Chondrocyte (in vitro differentiated cells): ENCODE results near the gene SNRNP27. TPM values are rescaled to one million over a fixed set of nuclear protein-coding genes. Genes with fewer than 3 reads are reported as not detected.
"Not testable (repeated sequence)": the region's sequence is repeated elsewhere in the genome, so short reads cannot be mapped to it uniquely, and the experiment has no call there.

ENCODE experiments used
- DNase-seq: peaks from one replicate; pipeline ENCODE4 v3.0.0; 2021; ENCODE audit warnings: mixed read lengths, low spot score
- H3K27ac Mint-ChIP-seq: one replicate; pipeline ENCODE4 v1.8.0; 2021; ENCODE audit warnings: mild to moderate bottlenecking, moderate library complexity, mixed read lengths; ENCODE audit not compliant: unreplicated experiment
- H3K27me3 Mint-ChIP-seq: 2 replicates; pipeline ENCODE4 v1.8.0; 2021; ENCODE audit warnings: low read depth, mixed read lengths
- H3K36me3 Mint-ChIP-seq: 2 replicates; pipeline ENCODE4 v1.8.0; 2021; ENCODE audit warnings: low read depth, mixed read lengths
- H3K4me1 Mint-ChIP-seq: 2 replicates; pipeline ENCODE4 v1.8.0; 2021; ENCODE audit warnings: low read depth, mild to moderate bottlenecking, mixed read lengths
- H3K4me3 Mint-ChIP-seq: one replicate; pipeline ENCODE4 v1.8.0; 2021; ENCODE audit warnings: mild to moderate bottlenecking, moderate library complexity, mixed read lengths; ENCODE audit not compliant: unreplicated experiment
- H3K9me3 Mint-ChIP-seq: 2 replicates; pipeline ENCODE4 v1.8.0; 2021; ENCODE audit warnings: low read depth, mixed read lengths
- total RNA-seq: library from RNA; stranded (reverse); gene quantifications from 3 replicates; pipeline ENCODE4 v1.2.1, GENCODE V29; 2021
- TF ChIP-seq, protein P1 (sequence below): fragments of 200-600 bp; sonication (generic); IDR thresholded peaks from 2 replicates; pipeline ENCODE4 v1.5.0; 2021; ENCODE audit warnings: antibody characterized with exemption, mild to moderate bottlenecking, moderate library complexity

The SNRNP27 gene
- total RNA-seq, 1 donor from 2014 or later: 48.6 TPM

DNA sequence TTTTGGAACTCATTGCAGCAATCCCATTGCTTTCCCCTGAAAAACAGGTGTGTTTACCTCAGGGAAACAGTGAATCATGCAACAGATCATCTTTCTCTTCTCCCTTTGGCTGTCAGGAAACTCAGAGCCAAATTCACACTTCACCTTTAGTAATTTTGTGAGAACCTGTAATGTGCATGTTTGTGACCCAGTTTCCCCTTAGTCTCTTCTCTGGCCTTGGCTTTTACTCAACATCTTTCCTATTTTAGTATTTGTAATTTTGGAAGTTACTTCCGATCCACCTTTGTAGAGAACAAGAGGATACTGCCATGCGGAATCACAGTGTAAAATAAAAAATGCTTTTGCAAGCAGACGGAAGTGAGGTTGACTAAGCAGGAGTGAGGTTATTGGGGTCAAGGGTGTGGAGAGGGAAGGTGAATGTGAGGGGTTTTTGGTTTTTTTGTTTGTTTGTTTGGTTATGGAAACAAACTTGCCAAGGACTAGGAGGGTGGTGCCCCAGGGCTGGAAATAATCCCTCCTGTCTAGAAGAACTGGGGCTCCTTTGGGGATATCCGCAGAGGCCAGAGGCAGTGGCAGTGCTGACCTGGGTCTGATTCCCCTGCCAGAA lies 53.7 kb downstream of the SNRNP27 start:
- TF ChIP-seq, protein P1, sequence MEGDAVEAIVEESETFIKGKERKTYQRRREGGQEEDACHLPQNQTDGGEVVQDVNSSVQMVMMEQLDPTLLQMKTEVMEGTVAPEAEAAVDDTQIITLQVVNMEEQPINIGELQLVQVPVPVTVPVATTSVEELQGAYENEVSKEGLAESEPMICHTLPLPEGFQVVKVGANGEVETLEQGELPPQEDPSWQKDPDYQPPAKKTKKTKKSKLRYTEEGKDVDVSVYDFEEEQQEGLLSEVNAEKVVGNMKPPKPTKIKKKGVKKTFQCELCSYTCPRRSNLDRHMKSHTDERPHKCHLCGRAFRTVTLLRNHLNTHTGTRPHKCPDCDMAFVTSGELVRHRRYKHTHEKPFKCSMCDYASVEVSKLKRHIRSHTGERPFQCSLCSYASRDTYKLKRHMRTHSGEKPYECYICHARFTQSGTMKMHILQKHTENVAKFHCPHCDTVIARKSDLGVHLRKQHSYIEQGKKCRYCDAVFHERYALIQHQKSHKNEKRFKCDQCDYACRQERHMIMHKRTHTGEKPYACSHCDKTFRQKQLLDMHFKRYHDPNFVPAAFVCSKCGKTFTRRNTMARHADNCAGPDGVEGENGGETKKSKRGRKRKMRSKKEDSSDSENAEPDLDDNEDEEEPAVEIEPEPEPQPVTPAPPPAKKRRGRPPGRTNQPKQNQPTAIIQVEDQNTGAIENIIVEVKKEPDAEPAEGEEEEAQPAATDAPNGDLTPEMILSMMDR: no peak
- H3K36me3 Mint-ChIP-seq: peaks cover 6% of the 10 kb centered on the region
- peaks cover 21% of the 10 kb centered on the region for H3K4me1 Mint-ChIP-seq
- H3K27ac Mint-ChIP-seq: no peak overlapping the region
- no peak overlapping the region for H3K4me3 Mint-ChIP-seq
- no peaks in the 10 kb centered on the region for H3K9me3 Mint-ChIP-seq
- H3K27me3 Mint-ChIP-seq: no peaks in the 10 kb centered on the region
- no peak for DNase-seq

DNA sequence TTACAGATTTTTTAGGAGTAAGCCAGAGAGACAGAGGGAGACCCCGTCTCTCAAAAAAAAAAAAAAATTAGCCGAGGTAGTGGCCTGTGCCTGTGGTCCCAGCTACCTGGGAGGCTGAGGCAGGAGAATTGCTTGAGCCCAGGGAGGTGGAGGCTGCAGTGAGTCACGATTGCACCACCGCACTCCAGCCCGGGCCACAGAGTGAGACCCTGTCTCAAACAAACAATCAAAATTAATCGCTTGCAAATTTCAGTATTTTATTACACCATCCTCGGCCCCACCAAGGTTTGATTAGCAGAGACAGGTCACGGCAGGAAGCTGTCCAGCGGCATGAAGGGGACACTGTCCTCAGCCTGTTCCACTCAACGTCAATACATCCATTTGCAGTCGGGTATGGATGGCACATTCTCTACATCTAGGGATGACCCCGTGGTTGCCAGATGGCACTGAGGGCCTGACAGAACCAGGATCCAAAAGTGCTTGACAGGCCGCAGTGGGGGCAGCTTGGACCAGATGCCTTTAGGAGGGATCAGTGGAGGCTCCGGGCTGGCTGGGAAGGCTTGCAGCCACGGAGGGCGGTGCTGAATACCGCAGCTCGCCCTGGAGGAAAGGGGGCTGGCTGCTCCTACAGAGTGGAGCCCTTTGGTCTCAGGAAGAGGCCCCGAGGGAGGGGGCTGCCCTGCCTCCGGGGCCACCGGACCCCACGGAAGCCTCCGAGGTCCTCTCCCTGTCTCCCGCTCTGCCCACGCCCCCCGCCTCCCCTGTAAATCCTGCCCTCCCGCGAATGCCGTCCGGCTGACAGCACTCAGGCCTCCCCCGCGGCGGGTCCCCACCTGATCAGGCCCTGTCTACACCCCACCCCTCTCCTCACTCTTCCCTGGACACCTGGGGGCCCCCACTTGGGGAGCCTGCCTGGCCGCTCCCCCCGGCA lies 54.5 kb downstream of the SNRNP27 start:
- TF ChIP-seq, protein P1: no peak
- Mint-ChIP-seq H3K27me3 (no peaks in the 10 kb centered on the region), H3K27ac (no peak overlapping the region), H3K36me3 (peaks cover 1% of the 10 kb centered on the region), H3K4me1 (peaks cover 21% of the 10 kb centered on the region), H3K9me3 (no peaks in the 10 kb centered on the region), H3K4me3 (no peak overlapping the region)
- DNase-seq: no peak

DNA sequence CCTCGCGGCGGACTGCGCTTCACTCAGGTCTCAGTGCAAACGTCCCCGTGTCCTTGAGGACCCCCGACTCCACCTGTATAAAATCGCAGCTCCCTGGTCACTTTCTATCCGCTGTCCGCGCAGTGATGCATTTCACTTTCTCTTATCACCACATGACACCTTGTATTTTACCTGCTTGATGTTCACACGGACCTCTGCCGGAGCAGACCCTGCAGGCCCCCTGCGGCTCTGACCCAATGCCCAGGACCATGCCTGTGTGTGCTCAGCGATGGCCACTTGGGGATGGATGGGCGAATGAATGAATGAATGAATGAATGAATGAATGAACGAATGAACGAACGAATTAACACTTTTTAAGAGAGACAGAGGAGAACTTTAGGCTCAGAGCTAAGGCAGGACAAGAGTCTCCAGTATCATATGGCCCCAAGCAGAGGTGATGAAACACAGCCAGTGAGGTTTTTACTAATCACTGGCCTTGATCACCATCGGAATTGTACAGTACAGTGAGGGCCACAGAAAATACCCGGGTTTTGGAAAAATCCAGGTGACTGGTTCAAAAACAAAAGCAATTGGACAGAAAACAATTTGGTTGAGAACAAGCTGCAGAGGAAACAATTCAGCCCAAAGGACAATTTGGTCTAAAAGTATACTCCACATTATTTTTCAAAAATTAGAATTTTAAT lies 55.3 kb downstream of the SNRNP27 start:
- no peak for DNase-seq
- Mint-ChIP-seq H3K36me3 (no peaks in the 10 kb centered on the region), H3K27me3 (no peaks in the 10 kb centered on the region), H3K4me3 (no peak overlapping the region), H3K4me1 (peaks cover 21% of the 10 kb centered on the region), H3K27ac (no peak overlapping the region), H3K9me3 (no peaks in the 10 kb centered on the region)
- TF ChIP-seq, protein P1: no peak

DNA sequence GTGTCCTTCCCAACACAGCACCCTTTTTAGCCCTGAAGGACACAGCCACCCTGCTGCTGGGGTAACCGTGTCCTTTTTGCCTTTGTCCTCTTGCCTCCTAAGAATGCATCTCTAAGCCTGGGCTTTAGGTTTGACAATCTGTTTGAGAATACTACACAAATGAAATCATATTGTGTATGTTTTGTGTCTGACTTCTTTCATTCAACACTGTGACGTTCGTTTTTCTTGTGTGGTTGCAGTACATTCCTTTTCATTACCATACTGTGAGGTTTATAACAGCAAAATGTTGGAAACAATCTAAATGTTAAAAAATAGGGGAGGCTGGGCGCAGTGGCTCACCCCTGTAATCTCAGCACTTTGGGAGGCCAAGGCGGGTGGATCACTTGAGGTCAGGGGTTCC lies 56.5 kb downstream of the SNRNP27 start:
- Mint-ChIP-seq H3K27me3 (no peaks in the 10 kb centered on the region), H3K4me3 (no peak overlapping the region), H3K27ac (no peak overlapping the region), H3K36me3 (no peaks in the 10 kb centered on the region), H3K9me3 (no peaks in the 10 kb centered on the region), H3K4me1 (peaks cover 17% of the 10 kb centered on the region)
- DNase-seq: no peak
- TF ChIP-seq, protein P1: no peak

DNA sequence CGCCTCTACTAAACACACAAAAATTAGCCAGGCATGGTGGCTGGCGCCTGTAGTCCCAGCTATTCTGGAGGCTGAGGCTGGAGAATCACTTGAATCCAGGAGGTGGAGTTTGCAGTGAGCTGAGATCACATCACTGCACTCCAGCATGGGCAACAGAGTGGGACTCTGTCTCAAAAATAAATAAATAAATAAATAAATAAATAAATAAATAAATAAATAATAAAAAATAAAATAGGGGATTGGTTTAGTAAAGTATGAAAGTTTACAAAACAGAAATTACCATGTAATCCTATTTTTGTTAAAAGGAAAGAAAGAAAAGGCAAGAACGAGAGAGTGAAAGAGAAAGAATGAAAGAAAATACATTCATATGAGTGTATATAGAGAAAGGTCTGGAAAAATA lies 56.9 kb downstream of the SNRNP27 start:
- H3K27ac Mint-ChIP-seq, H3K9me3 Mint-ChIP-seq, DNase-seq, H3K4me3 Mint-ChIP-seq, H3K27me3 Mint-ChIP-seq, H3K36me3 Mint-ChIP-seq: not testable (repeated sequence)
- peaks cover 13% of the 10 kb centered on the region for H3K4me1 Mint-ChIP-seq
